GM19238 (cell line): ENCODE results near the gene CD101.

Experiments
- DNase-seq: peaks from one replicate; pipeline ENCODE4 v3.0.0; 2011; ENCODE audit warnings: low spot score; ENCODE audit not compliant: insufficient read length

CD101 gene

DNA sequence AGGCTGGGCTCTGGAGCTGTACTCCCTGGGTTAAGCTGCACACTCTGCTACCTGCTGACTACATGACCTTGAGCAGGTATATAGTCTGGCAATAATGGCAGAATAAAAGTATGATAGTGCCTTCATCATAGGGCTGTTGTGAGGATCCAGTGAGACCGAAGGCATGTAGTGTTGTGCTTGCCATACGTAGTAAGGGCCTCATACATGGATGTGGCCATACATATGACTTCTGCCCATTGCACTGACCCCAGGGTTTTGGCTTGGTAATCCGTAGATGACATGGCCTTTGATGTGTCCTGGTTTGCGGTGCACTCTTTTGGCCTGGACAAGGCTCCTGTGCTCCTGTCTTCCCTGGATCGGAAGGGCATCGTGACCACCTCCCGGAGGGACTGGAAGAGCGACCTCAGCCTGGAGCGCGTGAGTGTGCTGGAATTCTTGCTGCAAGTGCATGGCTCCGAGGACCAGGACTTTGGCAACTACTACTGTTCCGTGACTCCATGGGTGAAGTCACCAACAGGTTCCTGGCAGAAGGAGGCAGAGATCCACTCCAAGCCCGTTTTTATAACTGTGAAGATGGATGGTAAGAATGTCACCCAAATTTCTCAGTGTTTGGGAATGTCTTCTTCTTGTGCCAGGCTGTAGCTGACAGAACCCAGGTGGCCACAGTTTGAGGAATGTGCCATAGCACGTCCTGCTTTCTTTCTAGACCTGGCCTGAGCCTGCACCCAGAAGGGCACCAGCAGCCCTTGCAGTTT, 17.0 kb upstream of the CD101 start:
- DNase-seq = no peak

GRCh38 chr1:116986421-116987255, 14.9 kb upstream of the CD101 start:
- DNase-seq = no peak

DNA sequence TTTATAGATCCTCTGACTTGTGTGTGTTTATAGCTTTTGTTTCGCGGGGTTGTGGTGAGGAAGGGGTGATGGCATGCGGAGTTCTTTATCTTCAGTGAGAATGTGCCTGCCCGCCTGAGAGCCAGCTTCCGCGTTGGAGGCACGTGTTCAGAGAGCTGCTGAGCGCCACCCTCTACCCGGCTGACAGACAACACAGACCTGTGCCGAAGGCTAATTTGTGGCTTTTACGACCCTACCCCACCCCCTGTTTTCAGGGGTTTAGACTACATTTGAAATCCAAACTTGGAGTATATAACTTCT, 14.4 kb upstream of the CD101 start:
- DNase-seq = no peak

GRCh38 chr1:116988248-116988647, 13.3 kb upstream of the CD101 start:
- no peak for DNase-seq

DNA sequence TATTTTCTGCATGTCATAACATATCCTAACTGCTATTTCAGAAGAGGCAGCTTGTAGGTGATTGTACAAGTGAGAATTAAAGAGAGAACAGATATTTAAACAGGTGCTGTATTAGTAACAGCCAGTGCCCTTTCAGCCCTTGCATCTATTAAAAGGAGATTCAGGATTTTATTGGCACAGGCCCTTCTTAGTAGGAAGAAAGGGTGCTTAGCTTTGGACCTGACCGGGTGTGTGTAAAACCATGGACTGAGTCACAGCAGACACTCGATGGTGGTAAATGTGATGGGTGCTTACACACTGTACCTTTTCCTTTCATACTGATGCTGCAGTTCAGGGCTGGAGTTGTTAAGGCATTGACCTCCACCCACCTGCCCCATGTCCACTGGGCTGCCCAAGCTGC, 12.7 kb upstream of the CD101 start:
- no peak for DNase-seq

DNA sequence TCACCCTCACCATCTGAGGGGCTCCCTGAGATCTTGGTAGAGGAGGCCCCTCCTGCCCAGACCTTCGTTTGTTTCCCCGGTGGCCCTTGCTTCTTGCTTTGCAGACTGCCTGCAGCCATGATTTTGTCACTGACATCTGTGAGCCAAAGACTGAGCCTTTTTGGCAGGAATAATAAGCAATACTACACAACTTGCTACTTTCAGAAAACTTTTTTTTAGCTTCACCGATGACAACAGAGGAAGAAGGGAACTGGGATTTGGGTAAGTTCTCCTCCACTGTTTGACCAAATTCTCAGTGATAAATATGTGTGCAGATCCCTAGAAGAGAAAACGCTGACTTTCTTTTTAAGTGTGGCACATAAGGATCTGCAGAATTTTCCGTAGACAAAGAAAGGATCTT, 11.7 kb upstream of the CD101 start:
- no peak for DNase-seq

DNA sequence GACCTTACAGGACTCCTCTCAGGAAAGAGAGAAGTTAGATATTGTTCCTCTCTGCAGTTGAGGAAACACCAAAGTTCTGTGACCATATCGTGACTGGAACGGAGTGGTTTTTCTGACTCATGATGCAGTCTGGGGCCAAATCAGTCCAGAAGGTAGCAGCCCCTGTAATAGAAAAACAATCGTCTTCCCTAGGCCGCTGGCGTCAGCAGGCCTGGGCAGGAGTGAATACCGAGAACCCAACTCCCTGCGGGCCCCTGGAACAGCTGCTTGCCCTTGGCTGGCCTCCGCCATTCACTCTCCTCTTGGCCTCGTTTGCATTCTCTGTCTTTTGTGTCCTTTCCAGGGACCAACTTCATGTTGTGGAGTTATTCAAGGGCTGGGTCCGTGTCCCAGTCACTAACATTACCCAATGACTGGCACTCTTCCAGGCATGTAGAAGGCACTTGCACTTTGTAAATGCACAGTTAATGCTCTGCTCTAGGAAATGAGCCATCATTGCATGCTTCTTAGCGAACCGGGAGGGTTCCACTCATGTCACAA, 10.9 kb upstream of the CD101 start:
- DNase-seq = no peak

GRCh38 chr1:116991171-116991845, 10.3 kb upstream of the CD101 start:
- no peak for DNase-seq

DNA sequence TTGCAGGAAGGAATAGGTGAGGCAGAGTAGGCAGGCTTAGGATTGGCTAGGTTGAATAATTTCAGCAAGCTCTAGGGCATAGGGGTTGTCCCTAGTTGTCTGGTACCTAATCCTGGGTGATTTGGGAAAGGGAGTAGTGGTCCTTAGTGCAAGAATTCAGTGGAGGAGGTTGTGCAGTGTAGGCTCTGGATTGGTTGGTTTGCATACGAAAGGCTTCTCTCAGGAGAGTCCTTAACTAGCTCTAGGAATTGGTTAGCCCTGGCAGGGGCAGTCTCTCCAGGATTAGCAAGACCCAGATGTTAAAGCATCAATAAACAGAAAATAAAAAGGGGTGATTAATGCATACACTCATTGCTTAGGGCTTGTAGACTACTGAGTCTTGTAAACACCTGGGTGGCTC, 9.6 kb upstream of the CD101 start:
- no peak for DNase-seq

GRCh38 chr1:116993286-116993685, 8.3 kb upstream of the CD101 start:
- DNase-seq = no peak

GRCh38 chr1:116994411-116994810, 7.1 kb upstream of the CD101 start:
- no peak for DNase-seq

DNA sequence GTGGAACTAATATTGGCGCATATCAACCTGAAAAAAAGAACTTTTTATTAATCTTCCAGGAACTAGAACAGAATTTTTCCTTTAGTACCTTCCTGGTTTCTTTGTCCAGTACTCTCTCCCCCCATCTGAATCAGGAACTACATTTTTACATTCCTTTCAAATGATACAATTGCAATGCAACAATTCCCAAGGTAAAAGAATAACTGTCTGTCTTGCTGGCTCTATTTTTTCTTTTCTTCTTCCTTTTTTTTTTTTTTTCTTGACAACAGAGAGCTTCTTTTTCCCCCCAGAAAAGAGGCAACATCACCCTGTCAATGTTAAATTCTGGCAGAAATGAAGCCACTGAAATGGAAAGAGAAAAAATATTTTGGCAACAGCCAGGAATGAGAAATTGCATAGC, 4.5 kb upstream of the CD101 start:
- no peak for DNase-seq

DNA sequence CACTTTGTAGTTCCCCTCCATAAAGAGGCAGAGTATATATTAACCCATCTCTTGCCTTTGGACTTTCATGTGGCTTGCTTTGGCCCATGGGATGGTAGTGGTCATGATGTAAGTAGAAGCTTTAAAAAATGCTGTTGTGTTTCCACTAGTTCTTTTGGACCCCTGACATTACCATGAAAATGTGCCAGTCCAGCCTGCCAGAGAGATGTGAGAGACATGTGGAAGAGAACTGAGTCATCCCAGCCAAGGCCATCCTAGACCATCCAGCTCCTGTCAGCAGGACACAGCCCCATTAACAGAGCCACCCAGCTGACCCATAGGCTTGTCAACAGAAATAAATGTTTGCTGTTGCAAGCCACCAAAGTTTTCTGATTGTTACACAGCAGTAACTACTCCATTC, 3.9 kb upstream of the CD101 start:
- no peak for DNase-seq

DNA sequence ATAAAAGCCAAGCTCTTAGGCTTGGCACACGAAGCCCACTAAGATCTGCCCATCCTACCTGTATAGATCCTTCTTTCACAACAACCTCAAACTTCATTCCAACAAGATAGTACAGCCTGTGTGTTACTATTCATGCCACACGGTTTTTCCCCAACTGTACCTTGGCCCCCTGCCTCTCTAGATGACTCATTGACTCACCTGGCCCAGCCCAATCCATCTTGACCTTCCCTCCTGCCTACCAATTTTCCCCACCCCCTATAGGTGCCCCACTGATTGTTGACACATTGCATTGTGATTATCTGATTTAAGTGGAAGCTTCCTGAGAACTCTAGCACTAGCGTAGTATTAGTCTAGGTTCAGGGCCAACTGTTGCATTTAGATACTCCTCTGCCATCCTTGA, 2.0 kb upstream of the CD101 start:
- no peak for DNase-seq

DNA sequence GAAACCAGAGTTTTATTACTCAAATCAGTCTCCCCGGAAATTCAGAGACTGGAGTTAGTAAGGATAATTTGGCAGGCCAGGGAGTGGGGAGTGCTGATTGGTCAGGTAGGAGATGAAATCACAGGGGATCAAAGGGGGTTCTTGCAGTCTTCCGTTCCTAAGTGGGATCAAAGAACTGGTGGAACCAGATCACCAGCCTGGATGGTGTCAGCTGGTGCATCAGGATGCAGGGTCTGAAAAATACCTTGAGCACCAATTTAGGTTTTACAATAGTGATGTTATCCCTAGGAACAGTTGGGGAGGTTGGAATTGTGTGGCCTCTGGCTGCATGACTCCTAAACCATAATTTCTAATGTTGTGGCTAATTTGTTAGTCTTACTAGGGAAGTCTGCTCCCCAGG, 1.4 kb upstream of the CD101 start:
- DNase-seq = no peak

- no peak for DNase-seq
These were observed 1.8 kb downstream of the CD101 start for GRCh38 chr1:117003223-117003875.

- no peak for DNase-seq
These were observed 6.1 kb downstream of the CD101 start for GRCh38 chr1:117007719-117008013.

DNA sequence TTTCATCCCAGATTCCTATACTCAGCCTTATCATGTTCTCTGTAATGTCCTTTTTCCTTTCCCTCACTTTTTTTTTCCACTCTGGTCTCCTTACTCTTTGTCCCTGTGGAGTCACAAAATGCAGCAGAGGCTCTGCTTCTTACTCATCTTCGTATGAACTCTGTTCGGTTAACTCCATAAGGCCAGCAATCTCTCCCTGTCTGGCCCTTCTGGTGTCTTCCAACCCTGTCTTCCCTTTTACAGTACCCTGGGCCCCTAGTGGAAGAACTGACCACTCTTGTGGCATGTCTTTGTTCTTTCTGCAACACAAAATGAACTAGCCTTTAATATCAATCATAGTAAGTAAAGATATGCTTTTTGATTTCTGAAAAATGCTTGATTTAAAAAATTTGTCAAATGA, 7.1 kb downstream of the CD101 start:
- DNase-seq = no peak

GRCh38 chr1:117009132-117009531, 7.6 kb downstream of the CD101 start:
- DNase-seq = no peak

GRCh38 chr1:117010310-117010969, 8.9 kb downstream of the CD101 start:
- no peak for DNase-seq

- no peak for DNase-seq
These were observed 9.8 kb downstream of the CD101 start for GRCh38 chr1:117011334-117011733.
